Measurements from ENCODE around the gene CASZ1.

CASZ1 gene

DNA sequence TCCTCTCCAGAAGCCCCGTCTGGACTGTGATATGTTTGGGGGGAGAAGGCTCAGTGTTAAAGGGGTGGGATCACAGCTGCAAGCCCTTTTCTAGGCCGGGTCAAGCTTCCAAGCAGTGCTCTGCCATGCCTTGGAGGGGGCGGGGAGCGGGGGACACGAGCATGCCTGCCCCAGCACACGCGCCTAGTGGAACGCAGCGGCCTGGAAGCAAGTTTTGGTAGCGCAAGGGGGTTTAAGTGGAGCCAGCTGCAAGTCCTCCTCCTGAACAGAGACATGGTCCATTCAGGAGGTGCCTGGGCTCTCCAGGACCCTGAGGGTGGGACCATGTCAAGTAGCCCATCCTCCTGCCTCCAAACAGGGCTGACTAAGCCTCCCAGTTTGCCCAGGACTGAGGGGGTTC lies 112.2 kb downstream of the CASZ1 start:
- DNase-seq, result no peak

DNA sequence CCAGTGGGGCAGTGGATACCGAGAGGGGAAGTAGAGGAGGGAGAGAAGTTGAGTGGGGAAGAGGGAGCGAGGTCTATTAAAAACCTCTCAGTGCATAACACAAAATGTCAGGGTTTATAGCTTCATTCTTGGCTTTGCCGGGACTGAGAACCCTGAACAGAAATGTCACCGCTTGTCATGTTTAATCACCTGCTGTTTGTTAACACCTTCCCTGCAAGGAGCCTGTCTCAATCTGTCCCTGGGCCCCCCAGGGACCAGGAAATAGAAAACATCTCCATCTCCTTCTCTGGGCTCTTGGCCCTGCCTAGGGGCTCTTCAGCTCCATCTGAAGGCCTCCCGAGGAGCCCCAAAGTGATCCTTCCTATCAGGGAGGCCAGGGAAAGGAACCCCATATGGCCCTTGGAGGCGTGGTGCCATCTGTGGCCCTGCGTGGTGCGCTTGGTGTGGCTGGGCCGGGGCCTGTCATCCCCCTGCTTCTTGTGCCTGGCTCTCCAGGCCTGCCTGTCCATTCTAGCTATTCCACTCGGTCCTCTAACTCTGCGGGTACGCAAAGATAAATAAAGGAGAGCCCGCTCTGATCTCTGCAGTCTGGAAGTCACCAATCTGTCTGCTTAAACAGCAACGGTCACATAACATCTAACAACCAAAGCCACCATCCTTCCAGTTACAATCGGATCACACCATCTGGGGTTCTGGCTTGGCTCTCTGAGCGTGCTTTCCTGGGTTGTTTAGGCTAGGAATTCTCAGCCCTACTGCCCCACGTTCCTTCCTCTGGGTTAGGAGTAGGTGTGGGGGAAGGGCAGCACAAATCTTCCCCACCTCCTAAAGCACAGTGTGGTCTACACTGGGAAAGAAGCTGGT lies 113.8 kb downstream of the CASZ1 start:
- DNase-seq, result no peak

DNA sequence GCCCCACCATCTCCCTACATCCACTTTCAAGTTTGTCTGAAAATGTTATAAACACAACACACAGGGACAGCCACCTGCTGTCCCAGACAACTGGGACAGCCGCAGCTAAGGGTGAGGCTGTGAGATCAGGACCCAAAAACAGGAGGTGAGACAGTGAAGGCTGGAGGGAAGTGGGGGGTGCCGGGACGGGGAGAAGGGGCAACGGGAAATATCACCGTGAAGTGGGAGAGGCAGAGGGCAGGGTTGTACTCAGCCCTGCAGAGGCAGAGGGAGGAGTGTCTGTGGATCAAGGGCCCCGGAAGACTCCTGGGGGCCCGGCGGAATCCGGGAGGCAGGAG lies 114.4 kb downstream of the CASZ1 start:
- no peak for DNase-seq

DNA sequence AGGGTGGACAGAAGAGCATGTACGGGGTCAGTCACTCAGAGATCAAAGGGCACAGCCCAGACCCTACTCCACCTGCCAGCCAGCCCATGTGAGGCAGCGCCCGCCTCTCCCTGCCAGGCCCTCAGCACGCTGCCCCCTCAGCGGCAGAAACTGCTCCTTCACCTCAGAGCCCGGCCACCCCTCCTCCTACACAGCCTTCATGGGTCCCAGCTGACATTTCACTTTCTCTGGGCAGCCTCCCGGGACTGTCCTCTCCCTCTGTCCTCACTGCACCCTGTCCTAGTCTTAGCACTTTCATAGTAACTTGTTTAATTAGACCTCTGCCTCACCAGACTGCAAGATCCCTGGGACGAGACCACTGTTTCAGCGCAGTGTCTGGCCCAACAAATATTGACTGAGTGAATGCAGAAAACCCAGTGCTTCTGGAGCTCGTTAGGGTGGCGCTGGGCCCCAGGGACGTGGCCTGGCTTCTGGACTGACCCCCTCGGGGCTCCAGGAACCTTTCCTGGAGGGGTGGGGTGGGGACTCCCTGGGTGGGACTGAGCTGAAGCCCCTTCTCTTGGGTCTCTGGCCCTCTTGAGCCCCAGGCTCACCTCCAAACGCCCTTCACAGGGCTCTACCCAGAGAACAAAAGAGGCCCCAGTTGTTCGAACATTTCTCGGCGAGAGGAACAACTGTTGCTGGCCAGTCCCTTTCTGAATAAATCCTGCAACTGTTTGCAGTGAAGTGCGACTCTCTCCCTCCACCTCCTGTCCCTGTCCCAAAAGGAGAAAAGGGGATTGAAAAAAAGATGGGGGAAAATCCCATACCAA lies 114.9 kb downstream of the CASZ1 start:
- no peak for DNase-seq

DNA sequence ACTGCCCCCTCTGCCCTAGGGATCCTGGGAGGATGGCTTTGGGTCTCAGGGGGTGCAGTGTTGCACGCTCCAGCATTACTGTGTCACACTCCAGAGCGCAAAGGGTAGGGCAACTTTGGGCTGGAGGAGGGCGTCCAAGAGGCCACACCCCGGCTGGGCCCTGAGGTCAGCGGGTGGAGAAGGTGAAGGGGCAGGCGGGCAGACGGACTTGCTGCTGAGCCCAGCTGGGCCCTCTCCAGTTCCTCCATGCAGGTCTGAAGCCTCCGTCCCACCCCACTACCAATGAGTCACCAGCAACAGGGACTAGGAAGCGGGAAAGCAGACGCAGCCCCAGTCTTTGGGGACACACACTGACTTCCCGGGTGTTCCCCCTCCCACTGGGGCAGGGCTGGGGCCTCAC lies 116.0 kb downstream of the CASZ1 start:
- no peak for DNase-seq

DNA sequence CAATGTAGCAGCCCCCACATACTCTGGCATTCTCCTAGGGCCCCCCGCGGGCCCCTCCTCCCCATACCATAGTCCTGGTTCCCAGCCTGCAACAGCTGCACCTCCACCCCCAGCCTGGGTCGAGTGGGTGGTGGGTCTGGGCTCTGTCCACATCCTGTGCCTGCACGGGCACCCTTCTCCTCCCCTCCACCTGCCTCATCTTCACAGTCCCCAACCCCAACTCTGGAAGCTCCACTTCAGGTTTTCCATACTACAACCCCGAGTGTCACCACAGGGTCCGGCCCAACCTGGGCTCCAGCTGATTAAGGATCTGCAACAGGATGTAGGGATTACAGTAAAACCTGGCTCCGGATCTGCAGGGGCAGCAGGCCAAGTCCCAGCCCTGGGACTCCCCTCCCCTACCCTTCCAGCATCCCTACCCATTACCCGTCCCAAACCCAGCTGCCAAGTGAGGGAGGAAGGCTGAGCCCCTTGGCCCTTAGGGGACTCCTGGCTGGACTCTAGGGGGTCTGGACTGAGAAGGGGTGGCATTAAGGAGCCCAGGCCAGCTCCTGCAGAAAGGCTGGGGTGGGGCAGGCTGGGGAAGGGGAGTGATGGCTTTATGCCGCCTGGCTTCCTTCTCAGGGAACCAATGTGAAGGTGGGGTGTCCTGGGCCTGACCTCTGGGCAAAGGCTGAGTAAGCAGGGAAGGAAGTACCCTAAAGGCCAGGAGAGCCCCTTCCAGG lies 116.8 kb downstream of the CASZ1 start:
- DNase-seq, result no peak

DNA sequence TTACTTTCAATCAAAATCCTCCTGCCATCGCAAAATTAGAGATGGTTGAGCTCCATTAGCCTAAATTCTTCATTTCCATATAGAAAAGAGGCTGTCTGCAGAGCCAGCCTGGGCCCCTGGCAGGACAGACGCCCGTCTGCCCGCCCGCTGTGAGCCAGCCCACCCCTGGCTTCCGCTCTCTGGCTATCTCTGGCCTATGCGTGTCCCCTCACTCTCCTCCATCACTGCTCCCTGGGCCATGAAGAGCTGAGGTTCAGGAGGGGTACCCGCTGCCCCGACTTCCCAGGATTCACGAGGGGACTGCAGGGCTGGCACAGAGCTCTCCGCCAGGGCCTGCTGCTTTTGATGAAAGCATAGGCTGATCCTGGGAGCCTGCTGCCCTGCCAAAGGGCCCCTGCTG lies 117.6 kb downstream of the CASZ1 start:
- no peak for DNase-seq

DNA sequence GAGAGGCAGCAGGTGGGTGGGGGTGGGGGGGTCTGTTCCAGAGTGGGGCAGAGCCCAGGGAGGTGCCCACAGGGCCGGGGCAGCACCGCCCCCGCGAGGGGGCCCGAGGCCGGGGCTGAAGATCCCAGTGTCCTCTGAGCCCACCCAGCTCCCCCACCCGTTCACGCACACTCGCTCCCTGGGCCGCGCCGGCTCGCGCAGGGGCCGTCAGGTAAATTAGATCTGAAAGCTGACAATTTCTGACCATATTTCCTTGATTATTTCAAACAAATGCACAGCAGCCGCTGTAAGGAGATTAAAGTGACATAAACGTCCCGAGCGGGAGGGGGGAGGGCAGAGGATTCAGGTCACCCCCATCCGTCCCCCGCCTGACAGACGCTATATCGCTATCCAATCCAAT lies 118.0 kb downstream of the CASZ1 start:
- DNase-seq, result no peak

DNA sequence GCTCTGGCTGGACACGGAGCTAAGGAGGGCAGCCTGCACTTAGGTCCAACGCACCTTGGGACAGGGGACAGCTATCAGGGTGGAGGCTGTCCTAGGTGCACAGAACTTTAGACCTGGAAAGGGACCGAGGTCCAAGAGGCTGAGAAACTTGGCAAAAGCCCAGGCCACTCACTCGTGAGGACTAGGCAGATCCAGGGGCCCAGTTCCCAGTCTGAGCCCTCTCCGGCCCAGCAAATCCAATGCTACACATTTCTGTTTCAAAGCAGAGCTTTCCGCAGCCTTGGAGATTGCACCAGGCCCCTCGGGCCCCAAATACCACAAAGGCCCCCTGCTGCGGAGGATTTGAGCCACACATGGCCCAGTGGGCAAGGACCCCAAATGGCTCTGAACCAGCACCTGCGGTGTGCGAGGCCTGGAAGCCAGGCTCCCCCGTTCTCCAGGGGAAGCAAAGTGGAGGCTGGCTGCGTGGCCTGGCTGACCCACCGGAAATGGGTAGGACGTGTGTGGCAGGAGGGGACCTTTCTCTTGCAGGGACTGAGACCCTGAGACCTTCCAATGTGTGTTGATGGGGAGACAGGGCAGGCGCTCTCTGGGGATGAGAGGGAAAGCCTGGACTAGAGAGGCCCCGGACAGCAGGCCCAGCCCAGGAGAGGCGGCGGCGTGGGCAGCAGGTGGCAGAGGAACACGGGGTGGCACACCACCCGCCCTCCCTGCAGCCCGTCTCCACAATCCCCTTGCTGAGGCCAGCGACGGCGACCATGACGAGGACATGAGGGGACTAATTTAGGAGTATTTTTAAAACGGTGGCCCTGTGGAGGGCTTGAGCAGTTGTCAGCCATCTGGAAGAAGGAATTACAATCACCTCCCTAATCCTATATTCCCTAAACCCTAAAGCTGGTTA lies 118.7 kb downstream of the CASZ1 start:
- no peak for DNase-seq

DNA sequence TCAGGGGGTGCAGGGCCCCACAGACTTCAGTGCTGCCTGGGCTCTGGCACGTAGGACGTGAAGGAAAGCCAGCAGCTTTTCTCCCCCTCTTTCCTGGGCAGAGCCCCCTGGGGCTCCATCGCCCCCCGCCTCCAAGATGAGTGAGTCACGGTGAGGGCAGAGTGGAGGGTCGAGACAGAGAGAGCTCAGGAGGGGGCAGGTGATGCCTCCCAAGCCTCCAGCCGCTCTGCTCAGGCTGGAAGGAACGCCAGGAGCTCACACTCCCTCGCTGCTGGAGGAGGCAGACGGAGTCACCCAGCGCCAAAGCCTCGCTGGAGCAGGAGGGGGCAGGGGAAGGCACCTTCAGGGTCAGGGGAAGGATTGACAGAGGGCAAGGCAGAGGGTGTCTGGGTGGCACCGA lies 119.5 kb downstream of the CASZ1 start:
- DNase-seq, result no peak

DNA sequence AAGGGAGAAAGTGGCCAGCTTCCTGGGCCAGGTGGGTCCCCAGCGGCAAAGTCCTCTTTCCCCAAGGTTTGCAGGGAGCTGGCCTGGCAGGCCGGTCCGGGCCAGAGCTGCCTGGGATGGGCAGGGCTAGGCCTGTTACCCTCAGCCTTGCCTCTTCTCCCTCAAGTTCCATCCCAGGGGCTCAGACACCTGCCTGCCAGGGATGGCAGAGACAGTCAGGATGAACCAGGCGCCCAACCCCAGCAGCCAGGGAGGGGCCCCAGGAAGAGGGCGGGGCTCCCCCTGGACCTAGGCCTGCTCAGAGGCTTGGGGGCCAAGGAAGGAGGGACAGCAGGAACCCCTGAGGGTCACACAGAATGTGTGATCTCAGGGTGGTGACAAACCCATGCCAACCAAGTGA lies 120.6 kb downstream of the CASZ1 start:
- DNase-seq, result no peak

DNA sequence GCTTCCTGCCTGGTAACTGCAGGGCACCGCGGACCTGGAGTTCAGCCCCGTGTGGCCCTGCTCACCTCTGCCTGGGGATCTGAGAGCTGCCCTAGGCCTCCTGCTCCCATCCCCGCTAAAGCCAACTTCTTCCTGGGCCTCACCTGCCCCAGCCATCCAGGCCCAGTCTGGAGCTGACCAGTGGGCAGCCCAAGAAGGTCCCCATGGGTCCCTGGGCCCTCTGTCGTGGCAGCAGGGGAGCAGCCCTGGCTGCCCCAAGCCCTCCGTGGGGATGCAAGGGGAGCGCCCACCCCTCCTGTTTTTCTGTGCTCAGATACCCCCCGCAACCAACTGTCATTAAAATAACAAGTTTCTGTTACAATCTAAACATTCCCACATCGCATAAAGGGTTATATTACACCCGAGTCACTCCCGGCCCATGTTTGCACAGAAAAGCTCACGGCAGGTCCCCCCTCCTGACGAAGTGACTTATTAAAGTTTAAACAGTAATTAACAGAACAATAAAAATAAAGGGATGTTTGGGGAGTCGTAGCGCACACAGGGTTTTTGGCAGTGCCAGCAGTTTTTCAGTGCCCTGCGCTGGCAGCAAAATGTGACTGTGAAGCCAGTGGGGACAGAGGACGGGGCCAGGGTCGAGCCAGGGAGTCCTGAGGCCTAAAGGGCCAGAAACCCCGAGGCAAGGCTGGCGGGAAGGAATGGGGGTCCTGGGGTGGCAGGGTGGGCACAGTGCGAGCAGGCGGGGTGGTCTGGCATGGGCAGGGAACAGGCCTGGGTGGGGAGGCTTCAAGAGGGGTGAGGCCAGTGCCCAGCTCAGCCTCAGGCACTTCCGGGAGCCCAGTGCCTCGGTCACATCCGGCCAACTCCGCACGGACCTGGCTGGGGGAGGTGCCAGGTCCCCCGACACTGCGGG lies 121.5 kb downstream of the CASZ1 start:
- no peak for DNase-seq

DNA sequence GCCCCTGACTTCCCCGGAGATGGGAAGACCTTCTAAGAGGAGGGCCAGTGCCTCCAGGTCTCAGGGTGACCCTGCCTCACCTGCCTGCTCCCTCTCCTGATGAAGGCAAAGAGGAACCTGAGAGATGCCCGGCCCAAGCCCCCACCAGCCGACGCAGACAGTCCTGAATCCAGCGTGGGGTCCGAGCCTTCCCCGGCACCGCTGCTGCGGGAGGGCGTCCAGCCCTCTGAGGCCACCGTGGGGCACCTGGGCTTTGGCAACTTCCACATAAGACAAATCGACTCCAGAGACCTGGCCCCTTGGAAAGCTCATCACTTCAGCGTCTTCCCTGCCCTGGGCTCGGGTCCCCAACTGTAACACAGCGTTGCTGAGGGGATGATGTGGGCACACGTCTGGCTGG lies 122.2 kb downstream of the CASZ1 start:
- DNase-seq, result no peak

DNA sequence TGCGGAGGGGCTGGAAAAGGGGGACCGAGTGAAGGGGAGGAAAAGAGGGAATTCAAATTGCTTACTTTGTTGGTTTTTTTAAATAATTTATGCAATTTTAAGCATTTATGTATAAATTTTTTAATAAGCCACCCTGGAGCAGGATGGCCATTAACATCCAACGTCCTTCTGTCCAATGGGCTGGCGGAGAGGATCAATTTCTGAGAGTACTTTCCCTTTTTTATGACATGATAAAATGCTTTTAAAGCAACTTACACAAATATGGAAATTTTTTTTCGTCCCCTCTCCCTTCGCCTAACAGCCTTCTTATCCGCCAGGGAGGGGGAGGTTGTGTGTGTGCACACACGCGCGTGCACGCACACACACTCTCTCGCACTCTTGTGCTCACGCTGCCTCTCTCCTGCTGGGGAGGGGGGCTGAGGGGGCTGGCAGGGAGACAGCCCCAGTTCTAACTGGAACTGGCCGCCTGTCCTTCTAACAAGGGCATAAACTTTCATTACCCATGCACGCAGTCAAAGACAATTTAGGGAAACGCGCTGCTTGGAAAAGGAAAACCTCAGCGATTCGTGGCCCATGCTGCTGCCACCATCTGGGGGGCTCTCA lies 123.2 kb downstream of the CASZ1 start:
- no peak for DNase-seq

DNA sequence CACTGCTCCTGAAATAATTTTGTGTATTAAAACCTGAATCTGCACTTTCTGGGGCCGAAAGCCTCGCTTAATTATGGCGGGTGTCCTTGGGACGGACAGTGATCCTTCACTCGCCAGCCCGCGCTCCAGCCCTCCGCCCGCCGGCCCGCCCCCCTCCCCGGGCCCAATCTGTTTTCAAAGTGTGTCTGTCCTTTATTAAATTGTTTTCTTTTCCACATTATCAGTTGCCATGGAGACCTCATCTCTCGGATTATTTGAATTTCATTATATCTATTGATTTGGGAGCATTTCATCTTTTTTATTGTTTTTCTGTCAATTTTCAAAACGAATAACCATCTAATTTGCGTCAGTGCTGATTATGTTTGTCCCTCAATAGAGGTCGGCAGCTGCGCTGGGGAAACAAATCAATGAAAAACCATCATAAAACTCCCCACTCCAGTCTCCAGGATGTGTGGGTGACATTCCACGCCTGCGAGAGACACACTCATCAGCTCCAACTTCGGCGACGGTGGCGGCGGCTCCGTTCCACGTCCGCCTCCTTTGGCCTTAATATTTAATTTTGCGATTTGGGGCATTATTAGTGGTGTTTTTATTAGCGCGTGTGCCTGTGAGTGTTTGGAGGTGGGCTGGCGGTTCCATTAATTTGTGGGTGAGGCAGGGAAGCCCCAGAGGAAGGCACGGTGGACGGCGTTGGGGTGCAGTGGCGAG lies 123.9 kb downstream of the CASZ1 start:
- DNase-seq, result no peak

DNA sequence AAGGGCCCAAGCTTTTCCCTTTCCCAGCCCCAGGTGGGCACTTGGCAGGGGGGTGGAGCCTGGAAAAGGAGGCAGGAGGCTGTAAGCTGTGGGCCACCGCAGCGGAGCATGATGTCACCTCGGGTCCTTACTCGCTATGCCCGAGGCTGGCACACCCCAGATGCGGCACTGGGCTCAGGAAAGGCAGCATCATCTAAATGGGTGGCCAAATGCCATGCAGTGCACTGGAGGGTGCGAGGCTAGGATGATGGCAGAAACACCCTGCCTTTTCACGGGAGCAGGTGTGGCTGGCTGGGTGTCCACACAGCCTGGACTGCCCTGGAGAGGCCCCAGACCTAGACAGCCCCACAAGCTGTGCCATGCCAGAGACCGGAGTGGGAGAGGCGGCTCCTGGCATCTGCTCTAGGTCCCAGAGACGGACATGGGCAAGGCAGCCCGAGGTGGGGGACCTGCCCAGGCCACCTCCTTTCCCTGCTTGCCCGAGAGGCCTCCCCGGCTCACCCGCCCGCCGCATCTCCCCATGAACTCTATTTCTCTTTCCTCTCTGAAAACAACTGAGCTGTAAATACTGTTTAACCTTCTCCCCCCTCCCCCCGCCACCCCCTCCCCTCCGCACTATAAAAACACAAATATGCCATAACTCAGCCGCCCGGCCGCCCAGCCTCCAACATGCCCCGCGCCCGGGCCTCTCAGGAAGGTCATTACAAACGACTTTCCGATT lies 124.7 kb downstream of the CASZ1 start:
- DNase-seq, result no peak

DNA sequence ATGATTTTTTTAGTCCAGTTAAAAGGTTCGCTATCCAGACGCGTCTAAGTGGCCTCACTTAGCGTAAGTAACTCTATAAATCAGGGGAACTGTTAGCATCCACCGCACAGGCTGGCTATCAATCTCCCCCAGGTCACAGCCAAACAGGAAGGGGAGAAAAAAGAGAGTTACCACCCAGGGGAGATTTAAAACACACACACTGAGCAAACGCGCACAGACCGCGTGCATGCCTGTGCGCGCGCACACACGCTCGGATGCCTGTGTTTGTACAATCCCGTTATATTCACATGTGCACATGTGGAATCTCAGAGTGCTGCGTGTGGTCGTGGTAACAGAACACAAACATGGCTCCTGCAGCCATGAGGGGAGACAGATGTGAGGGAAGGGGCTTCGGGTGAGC lies 125.4 kb downstream of the CASZ1 start:
- no peak for DNase-seq

DNA sequence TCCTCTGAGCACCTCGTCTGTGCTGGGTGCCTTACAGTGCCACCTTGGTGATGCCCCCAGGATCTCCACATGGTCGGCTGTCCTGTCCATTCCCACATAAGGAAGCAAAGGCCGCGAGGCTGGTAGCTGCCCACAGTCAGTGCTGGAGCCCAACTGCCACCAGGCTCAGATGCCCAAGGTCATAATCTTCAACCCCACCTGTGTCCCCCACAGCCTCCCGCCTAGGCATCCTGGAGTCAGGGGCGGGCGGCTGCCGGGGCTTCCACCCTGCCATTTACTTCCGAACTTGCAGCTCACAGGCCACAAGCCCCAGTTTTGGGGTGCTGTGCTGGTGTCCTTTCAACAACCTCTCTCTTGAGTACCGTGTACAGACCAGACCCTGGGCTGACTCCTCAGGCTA lies 126.3 kb downstream of the CASZ1 start:
- DNase-seq, result no peak

DNA sequence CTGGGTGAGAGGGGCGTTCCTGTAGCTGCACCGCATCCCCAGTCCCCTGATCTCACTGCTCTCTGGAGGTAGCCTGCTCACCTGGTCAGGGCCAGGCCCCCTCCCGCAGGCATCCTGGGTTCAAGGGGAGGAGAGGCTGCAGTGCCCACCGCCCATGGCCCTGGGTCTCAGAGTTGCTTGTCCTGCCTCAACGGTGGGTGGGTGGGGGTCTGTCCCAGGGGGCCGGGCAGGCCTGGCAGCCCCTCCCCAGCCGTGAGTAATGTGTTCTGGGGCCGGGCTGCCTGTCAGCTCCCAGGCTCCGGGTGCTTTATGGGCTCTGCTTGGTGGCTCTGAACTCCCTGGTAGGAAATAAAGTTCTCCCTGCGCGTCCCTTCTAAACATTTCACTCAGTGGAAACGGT lies 126.9 kb downstream of the CASZ1 start:
- no peak for DNase-seq

All from CD4-positive, alpha-beta T cell treated with Interleukin-15 for 1 hour (primary cell).